Islet precursor cell (in vitro differentiated cells): ENCODE measurements around the gene CA11.
"Not testable (repeated sequence)": the region's sequence is repeated elsewhere in the genome, so short reads cannot be mapped to it uniquely, and the experiment has no call there.

Experiments used
- DNase-seq: peaks from one replicate; pipeline ENCODE4 v3.0.0-alpha.2; 2018

Gene CA11

DNA sequence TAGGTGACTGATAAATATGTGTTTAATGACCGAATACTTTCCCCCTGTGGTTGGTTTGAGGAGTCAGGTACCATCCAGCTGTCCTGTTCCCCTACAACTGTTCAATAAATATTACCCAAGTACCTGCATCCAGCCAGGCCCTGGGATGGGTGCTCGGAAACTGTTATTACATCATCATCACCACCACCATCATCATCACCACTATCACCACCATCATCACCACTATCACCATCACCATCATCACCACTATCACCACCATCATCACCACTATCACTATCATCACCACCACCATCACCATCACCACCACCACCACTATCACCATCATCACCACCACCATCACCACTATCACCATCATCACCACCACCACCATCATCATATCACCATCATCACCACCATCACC is 22.8 kb upstream of the CA11 start:
- DNase-seq = no peak

DNA sequence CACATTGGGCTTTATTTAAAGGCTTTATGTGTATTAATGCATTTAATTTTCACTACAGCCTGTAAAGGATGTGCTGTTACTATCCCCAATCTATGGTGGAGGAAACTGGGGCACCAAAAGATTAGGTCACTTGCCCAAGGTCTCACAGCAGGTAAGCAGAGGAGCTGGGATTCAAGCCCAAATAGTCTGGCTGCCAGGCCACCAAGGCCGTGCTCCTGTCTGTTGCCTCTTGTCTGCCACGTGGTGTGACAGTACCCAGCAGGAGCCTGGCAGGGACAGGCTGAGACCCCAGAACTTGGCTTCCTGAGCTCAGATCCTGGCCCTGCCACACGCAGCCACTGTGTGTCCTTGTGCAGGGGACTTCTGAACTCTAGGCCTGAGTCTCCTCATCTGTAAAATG is 22.3 kb upstream of the CA11 start:
- DNase-seq = no peak

DNA sequence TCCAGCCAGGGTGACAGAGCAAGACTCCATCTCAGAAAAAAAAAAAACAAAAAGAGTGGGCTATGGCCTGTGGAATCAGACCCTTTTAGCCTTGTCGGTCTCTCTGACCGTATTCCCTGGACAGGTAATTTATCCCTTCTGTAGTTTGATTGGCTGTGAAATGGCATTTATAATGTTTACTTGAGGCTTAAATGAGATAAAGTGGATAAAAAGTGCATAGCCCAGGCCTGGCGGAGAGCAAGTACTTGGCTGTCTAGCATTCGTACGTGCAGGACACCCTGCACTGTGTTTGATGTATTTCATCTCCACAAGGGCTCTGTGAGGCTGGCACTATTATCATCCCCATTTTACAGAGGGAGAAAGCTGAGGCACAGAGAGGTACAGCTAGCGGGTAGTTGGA is 19.8 kb upstream of the CA11 start:
- no peak for DNase-seq

DNA sequence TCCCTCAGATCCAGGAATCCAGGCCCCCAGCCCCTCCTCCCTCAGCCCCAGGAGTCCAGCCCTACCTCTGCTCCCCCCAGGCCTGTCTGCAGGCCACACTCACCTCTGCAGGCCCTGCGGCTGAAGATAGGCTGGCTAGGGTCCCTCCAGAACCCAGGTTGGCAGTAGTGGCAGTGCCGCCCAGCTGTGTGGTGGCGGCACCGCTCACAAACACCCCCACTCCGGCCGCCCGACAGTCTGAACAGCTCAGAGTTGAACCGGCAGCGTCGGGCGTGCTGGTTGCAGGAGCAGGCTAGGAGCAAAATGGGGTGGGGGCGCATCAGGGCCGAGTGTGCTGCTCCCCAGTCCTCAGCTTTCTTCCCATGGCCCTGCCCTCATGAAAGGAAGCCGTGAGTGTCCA is 18.5 kb upstream of the CA11 start:
- DNase-seq = no peak

DNA sequence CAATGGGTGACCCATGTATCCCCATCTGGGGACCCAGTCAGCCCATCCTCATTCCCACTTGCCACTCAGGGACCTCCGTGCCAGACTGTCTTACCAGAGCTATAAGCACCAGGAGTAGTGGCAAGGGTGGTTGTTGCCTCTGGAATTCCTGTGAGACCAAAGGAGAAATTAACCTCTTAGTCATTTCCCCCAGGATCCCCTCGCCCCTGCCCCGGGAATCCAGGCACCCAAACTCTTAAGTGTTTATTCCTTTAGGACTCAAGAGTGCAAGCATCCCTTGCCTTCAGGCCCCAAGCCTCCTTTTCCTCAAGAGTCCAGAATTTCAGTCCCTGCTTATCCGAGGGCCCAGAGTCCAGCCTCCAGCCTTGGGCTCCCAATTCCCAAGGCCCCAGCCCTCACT is 17.7 kb upstream of the CA11 start:
- DNase-seq = no peak

DNA sequence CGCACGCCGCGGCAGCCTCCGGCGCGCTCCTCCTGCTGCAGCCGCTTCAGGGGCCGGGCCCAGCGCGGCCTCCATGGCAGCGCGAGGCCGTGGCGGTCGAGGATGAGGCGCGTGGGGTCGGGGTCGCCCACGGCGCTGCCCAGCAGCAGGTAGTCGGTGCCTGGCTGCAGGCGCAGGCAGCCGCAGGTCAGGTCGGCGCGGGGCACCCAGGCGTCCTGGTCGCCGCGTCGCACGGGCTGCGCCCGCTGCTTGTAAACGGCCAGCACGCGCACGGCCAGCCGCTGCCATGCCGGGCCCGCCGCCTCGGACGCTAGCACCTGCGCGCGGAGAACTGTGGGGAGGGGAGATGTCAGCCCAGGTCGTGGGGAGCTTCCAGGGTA is 15.7 kb upstream of the CA11 start:
- DNase-seq = no peak

DNA sequence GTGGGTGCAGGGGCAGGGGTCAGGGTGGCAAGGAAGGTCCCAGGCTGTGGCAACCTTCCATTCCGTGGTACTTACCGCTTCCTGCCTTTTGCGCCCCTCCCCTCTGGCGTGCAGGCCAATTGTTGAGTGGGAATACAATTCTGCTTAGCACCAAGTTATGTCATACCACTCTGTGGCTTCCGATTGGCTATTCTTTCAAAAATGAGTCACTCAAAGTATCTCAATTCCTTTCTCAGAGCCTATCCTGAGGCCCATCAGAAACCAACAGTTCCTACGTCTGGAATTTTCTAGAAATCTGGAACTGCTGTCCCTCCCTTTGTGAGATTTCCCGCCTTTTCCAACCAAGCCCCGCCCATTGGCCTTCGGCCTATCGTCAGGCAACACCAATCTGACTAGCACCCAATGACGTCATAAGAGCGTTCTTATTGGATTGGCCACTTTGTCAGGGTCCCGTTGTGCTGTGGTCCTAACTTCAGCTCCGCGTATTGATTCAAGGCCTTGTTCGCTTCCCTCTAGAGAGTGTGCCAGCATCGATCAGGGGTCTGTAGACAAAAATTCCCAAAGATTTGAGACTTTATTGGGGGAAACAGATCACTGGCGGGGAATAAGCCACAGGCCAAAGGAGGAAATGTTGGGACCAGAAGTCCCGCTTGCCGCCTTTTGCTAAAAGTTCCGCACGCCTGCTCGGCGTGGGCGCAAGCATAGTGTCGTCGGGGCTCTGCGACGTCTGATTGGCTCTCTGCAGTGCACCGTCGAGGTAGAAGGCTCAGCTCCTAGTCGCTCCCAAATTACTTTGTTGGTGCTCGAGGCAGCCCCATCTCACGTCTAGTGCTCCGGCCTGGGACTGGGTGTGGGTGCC is 15.1 kb upstream of the CA11 start:
- no peak for DNase-seq

DNA sequence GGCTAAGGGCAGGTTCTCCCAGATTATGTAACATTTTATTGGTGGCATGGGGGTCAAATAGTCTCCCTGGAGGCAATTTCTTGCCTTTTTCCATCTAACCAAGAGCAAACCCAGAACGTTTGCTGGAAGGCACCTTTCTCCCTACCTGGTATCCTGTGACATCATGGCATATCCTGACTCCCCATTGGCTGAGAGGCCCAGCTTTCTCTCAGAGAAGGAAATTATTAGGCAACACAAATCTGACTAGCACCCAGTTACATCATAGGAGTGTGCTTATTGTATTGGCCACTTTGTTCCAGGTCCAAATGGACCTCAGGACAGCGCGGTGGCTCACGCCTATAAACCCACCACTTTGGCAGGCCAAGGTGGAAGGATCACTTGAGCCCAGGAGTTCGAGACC is 13.8 kb upstream of the CA11 start:
- DNase-seq = no peak

DNA sequence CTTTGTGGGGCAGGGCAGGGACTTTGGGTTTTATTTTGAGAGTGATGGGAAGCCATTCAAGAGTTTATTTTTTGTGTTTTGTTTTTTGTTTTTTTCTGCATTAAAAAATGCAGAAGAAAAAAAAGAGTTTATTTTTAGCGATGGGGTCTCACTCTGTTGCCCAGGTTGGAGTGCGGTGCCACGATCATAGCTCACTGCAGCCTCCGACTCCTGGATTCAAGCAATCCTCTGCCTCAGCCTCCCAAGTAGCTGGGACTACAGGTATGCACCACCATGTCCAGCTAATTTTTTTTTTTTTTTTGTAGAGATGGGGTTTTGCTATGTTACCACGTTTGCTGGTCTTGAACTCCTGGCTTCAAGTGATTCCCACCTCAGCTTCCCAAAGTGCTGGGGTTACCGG is 12.5 kb upstream of the CA11 start:
- no peak for DNase-seq

DNA sequence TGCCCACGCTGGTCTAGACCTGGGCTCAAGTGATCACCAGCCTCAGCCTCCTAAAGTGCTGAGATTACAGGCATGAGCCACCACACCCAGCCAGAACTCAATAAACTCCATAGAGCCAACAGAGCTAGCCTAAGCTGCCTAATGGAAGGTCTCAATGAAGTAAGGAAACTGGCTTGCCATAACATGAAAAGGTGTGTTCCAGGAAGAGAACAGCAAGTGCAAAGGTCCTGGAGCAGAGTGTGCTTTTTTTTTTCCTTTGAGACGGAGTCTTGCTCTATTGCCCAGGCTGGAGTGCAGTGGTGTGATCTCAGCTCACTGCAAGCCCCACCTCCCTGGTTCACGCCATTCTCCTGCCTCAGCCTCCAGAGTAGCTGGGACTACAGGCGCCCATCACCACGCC is 11.8 kb upstream of the CA11 start:
- not testable (repeated sequence) for DNase-seq

DNA sequence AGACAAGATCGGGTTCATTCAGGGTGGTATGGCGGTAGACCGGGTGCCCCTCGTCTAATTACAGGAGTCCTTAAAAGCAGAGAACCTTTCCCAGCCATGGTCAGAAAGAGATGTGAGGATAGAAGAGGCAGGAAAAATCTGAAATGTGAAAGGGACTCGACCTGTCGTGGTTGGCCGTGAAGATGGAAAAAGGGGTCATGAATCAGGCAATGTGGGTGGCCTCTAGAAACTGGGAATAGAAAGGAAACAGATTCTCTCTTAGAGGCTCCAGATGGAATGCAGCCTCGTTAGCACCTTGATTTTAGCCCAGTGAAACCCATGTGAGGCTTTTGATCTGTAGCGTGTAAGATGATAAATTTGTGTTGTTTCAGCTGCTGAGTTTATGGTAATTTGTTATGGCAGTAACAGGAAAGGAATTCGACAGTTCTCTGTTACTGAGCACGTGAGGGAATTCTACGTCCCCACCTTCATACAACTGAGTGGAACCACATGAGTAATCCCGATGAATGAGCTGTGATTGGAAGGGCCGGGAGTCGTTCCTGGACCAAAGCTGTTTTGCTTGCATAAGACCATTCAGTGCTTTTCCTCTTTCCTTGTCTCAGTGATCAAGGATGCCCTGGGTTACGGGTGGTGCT is 11.0 kb upstream of the CA11 start:
- no peak for DNase-seq

DNA sequence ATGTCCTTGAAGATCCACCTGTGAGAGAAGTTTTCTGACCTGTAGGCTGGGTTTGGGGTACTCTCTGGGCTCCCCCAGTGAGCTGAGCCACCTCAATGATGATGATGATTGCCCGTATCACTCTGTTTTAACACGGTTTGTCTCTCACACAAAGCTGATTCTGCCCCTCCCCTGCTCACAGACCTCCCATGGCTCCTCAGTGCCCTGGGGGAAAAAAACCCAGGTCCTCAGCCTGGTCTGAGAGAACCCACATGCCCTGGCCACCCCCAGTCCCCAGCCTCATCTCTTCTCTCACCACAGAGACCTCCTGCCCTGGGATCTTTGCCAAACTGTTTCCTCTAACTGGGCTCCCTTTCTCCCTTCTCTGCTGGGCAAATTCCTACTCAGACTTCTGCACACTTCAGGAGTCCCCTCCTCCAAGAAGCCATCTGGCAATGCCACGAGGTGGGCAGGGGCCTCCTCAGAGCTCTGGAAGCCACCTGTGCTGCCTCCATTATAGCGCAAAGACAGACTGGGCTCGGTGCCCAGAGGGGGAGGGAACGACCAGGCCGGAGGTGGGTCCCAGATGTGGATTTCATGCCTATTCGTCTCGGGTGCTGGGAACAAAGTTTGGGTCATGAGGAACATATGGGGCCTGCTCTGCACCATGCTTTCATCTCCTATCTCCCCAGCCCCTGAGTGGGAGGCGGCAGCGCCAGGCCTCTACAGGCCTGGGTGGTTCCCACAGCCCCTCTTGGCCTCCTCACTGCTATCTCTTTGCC is 8.5 kb upstream of the CA11 start:
- DNase-seq = no peak

DNA sequence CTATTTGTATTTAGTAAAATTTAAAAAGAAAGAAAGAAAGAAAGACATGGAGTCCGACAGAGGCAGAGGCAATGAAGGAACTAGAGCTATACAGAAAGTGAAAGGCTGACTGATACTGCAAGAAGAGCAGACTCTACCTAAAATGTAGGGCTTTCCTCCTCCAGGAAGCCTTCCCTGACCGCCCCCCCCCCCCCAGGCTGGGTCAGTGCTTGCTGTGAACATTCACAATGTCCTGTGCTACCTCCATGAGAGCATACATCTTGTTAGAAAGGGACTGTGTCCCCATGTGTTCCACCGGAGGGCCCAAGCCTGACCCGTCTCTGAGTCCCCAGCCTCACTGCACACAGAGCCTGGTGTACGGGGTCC is 5.7 kb upstream of the CA11 start:
- no peak for DNase-seq

DNA sequence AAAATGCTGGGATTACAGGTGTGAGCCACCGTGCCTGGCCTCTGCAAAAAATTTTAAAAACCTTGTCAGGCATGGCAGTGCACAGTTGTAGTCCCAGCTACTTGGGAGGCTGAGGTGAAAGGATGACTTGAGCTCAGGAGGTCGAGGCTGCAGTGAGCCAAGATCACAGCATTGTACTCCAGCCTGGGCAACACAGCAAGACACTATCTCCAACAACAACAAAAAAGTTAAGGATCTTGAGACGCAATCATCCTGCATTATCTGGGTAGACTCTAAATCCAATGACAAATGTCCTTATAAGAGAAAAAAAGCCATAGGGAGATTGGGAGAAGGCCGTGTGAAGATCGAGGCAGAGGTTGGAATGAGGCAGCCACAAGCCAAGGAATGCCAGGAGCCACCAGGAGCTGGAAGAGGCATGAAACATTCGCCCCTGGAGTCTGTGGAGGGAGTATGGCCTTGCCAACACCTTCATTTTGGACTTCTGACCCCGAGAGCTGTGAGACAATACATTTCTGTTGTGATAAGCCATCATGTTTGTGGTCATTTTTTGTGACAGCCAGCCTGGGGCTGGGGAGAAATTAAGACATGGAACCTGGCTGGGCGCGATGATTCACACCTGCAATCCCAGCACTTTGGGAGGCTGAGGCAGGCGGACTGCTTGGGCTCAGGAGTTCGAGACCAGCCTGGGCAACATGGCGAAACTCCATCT is 5.1 kb upstream of the CA11 start:
- no peak for DNase-seq

DNA sequence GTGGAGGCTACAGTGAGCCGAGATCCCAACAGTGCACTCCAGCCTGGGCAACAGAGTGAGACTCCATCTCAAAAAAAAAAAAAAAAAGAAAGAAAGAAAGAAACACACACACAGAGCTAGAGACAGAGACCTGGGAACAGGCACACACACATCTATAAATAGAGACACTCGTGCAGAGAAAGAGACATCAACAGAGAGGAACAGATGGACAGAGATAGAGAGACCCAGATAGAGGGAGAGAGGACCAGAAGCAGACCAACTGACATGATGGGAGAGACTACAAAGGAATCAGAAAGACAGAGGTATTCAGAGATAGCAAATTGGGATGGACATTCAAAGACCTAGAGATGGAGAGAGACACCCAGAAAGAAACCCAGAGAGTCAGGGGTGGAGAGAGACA is 2.1 kb upstream of the CA11 start:
- no peak for DNase-seq

DNA sequence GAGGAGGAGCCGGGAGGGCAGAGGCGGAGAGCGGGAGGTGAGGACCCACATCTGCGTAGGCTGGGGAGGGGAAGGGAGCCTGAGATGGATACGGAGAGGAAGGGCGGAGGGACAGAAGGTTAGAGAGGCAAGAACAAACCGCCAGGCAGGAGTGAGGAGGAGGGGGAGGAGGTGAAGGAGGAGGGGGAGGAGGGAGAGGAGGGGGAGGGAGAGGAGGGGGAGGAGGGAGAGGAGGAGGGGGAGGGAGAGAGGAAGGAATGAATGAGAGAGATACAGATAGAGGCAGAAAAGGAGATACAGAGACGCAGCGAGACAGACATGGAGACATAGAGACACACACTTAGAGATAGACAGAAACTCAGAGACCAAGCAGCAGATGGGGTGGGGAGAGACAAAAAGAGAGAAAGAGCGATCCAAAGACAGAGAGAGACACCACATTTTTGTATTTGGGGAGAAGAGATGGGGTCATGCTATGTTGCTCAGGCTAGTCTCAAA is 782 bp upstream of the CA11 start:
- DNase-seq = peak; percentile 95

DNA sequence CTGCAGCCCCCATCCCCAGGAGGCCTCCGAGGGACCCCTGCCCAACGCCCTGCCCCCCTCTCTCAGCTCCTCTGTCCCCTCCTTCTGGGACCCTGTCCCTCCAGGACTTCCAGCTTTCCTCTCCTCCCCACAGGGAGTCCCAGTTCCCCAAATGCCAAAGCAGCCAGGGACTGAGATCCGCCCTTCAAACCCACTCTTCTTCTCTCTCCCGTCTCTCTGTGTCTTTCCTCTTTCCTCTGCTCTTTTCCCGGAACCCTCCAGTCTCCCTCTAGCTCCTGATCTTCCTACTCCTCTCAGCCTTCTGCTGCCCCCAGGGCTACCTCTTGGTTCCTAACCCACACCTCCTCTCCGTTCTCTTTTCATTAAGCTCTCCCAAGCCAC is 377 bp downstream of the CA11 start:
- DNase-seq = no peak

DNA sequence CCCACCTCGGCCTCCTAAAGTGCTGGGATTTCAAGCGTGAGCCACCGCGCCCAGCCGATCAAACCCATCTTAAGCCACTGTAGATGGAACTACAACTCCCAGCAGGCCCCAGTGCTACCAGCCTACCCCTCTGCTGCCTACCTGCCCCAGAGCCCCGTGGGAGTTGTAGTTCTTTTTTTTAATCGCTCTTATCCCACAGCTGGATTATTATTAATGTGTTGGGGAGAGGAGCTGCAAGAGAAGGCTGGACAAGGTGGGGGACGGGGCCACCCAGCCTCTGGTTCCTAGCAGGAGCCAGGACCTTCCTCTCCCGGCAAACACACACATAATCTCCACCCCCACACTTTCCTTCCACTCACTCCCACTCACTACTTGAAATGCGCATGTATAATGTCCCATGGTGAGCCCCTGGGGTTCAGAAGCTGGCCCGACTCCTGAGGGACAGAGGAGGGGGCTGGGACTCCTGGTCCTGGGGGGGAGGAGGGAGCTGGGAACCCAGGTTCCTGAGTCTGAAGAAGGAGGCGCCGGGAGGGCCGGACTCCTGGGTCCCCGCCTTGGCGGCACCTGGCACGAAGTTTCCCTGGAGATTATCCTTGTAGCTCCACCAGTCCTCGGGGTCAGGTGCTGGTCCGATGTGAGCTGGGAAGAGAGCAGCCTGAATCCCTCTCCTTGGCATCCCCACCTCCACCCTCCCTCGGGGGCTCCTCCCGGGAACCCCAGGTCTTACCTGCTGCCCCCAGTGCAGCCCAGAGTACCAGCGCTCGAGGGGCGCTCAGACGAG is 958 bp downstream of the CA11 start:
- no peak for DNase-seq

DNA sequence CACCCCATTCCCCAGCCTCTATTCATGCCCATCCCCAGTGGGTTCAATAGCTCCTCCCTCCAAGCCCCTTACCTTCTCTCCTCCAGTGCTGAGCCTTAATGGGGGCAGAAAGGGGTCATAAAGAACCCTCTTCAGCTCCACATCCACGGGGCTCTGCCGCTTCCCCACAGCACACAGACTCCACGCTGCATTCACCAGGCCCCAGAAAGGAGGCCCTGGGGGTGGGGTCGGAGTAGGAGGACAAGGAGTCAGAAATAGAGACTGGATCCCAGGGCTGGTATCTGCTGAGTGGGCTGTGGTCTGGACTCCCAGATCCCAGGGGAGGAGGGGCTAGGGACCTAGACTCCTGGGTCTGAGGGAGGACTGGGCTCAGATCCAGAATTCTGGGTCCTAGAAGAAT is 1.6 kb downstream of the CA11 start:
- DNase-seq = no peak

DNA sequence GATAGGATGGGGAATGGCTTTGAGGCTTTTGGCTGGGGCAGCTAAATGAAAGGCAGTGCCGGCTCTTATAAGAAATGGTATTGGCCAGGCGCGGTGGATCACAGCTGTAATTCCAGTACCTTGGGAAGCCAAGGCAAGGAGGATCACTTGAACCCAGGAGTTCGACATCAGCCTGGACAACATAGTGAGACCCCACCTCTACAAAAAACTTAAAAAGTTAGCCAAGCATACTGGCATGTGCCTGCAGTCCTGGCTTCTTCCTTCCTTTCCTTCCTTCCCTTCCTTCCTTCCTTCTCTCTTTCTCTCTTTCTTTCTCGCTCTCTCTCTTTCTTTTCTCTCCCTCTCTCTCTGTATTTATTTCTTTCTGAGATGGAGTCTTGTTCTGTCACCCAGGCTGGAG is 3.1 kb downstream of the CA11 start:
- DNase-seq = no peak

DNA sequence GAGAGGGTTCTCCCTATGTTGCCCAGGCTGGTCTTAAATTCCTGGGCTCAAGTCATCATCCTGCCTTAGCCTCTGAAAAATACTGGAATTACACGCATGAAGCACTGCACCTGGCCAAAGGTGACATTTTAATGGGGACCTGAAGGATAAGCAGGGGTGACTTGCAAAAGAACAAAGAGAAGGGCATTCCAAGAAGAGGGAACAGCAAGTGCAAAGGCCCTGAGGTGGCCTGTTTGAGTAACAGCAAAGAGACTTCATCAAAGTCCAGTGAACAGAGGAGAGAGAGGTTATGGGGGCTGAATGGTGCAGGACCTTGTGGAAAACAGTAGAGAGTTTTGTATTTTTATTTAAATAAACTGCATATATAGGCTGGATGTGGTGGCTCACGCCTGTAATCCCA is 4.1 kb downstream of the CA11 start:
- DNase-seq = no peak
